ENCODE measurements around the gene RETREG3. TPM values are rescaled to one million over a fixed set of nuclear protein-coding genes. Genes with fewer than 3 reads are reported as not detected.

The RETREG3 gene
- polyA plus RNA-seq, 2 of the 4 experiments (the other 2 are of a cell fraction), result 24.2 to 28.3 TPM

- ATAC-seq, result no peak
- peaks cover 26% of the 10 kb centered on the region for H3K4me1 ChIP-seq
- WGBS (ENCODE audit: missing lambda C conversion rate), result 95% methylated on average over 3 of the region's 3 CpGs
- POLR2A ChIA-PET, result no interaction called here
- no peaks in the 10 kb centered on the region for H3K9me3 ChIP-seq
- CTCF ChIA-PET, result interaction anchor here (1.4 to 1.5 kb wide), 2 partner anchors 12 to 98 kb away, joined by 3 to 4 read pairs; partner anchors contain the start of gene TUBG2
- H3K27ac ChIP-seq, result no peak overlapping the region
- no peak overlapping the region for H3K4me3 ChIP-seq
- DNase-seq (ENCODE audit: low read depth in 1 of 2, low spot score in 1 of 2), result no peak
- no peak for TF ChIP-seq ZC3H11A (IDR thresholded peaks at IDR 0.05)
- TF ChIP-seq FOSB (CRISPR knock-in tag; IDR thresholded peaks at IDR 0.05), result no peak
- H3K4me2 ChIP-seq, result no peak overlapping the region
- FAIRE-seq, result no peak
Observed at GRCh38 chr17:42560246-42560645, 48.9 kb downstream of the RETREG3 start.

- no peak for FAIRE-seq
- Histone ChIP-seq H3K4me3 (no peak overlapping the region), H3K4me1 (peaks cover 26% of the 10 kb centered on the region), H3K4me2 (no peak overlapping the region), H3K9me3 (no peaks in the 10 kb centered on the region), H3K27ac (no peak overlapping the region)
- WGBS (ENCODE audit: missing lambda C conversion rate), result 93% methylated on average over 6 of the region's 6 CpGs
- ATAC-seq, result no peak
- ChIA-PET CTCF (interaction anchor here (0.7 to 3.1 kb wide), 7 partner anchors 9 to 596 kb away, joined by 3 to 18 read pairs (median 4); partner anchors contain the start of genes NAGLU and PSMC3IP), POLR2A (interaction anchor here (0.9 kb wide), 1 partner anchor 11 kb away, joined by 3 read pairs; no protein-coding TSS in a partner anchor)
- no peak for DNase-seq (ENCODE audit: low read depth in 1 of 2, low spot score in 1 of 2)
- TF ChIP-seq ZFP36 (IDR thresholded peaks at IDR 0.05; ENCODE audit: borderline replicate concordance, partially characterized antibody), result no peak
- no peak for TF ChIP-seq ATOH8 (CRISPR knock-in tag; IDR thresholded peaks at IDR 0.05; ENCODE audit: low read depth)
- TF ChIP-seq HOXB13 (CRISPR knock-in tag; IDR thresholded peaks at IDR 0.05; ENCODE audit: low read depth), result no peak
- no peak for TF ChIP-seq REST (IDR thresholded peaks at IDR 0.05)
- TF ChIP-seq HOXB5 (CRISPR knock-in tag; IDR thresholded peaks at IDR 0.05), result no peak
- TF ChIP-seq FOSB (CRISPR knock-in tag; IDR thresholded peaks at IDR 0.05), result no peak
- no peak for TF ChIP-seq CBX2 (IDR thresholded peaks at IDR 0.05; ENCODE audit: borderline replicate concordance, low read depth)
- no peak for TF ChIP-seq RARB (CRISPR knock-in tag; IDR thresholded peaks at IDR 0.05)
- TF ChIP-seq NR3C1 (IDR thresholded peaks at IDR 0.05), result no peak
- no peak for TF ChIP-seq RNF2 (IDR thresholded peaks at IDR 0.05; ENCODE audit: borderline replicate concordance, low read depth)
- no peak for TF ChIP-seq HMGXB4 (CRISPR knock-in tag; IDR thresholded peaks at IDR 0.05; ENCODE audit: borderline replicate concordance)
- no peak for TF ChIP-seq MYC (IDR thresholded peaks at IDR 0.05; ENCODE audit: borderline replicate concordance, low read length)
- no peak for TF ChIP-seq MAZ (IDR thresholded peaks at IDR 0.05; ENCODE audit: borderline replicate concordance, low read depth, low read length)
- TF ChIP-seq E2F6 (IDR thresholded peaks at IDR 0.05; ENCODE audit: borderline replicate concordance, low read depth), result no peak
- no peak for TF ChIP-seq EP300 (IDR thresholded peaks at IDR 0.05)
- no peak for TF ChIP-seq ZSCAN20 (CRISPR knock-in tag; IDR thresholded peaks at IDR 0.05)
- TF ChIP-seq POLR2AphosphoS2 (conservative IDR thresholded peaks at IDR 0.05; ENCODE audit: low read length), result no peak
- TF ChIP-seq ZC3H11A (IDR thresholded peaks at IDR 0.05), result no peak
- TF ChIP-seq ZNF302 (CRISPR knock-in tag; IDR thresholded peaks at IDR 0.05), result no peak
- no peak for TF ChIP-seq FOSL2 (IDR thresholded peaks at IDR 0.05)
- TF ChIP-seq FOSL2 (CRISPR knock-in tag; IDR thresholded peaks at IDR 0.05), result no peak
Observed at GRCh38 chr17:42559075-42559474, 50.1 kb downstream of the RETREG3 start.
